Keratinocyte (primary cell): ENCODE measurements around the gene SLC37A1.

Source experiments
- EZH2 ChIP-seq: IDR thresholded peaks from one replicate; pipeline ENCODE4 v1.6.1; 2012; ENCODE audit warnings: inconsistent platforms, mild to moderate bottlenecking, low read length, moderate library complexity
- TF ChIP-seq, protein P1 (sequence below), 3 experiments: IDR thresholded peaks in 1 of 3; conservative IDR thresholded peaks in 1 of 3; optimal IDR thresholded peaks in 1 of 3; 2 replicates in 2 of 3; 3 replicates in 1 of 3; pipeline versions ENCODE3 to v1.5.1; 2011; ENCODE audit warnings: low read length in 3 of 3, mild to moderate bottlenecking in 3 of 3, moderate library complexity in 2 of 3, control low read depth in 1 of 3, inconsistent platforms in 1 of 3; ENCODE audit not compliant: insufficient read depth in 2 of 3; ENCODE audit errors: extremely low read depth in 1 of 3

DNA sequence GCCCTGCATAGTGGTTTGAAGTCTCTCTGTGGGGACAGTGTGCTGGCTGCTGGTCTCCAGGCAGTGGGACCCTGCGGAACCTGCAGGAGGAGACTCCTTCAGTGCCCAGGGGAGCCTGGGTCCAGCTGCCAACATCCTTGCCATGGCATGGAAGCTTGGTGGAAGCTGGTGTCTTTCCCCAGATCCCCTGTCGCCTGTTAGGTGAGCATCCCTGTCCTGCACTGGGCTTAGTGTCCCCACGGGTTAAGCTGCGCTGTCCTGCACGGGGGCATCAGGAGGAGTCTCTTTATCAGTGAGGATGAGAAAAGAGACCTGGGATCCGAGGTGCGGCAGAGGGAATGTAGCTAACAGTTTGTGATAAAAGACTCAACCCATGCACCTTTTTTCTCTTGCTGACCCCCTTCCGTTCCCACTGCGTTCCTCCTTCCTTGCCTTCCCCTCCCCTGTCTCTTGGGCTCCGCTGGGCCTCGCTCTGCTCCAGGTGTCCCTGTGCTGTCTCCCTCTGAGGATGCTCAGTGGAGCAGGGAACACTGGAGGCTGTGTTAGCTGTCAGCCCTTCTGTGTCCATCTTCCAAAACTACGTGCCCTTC lies 59.3 kb downstream of the SLC37A1 start:
- TF ChIP-seq, protein P1, sequence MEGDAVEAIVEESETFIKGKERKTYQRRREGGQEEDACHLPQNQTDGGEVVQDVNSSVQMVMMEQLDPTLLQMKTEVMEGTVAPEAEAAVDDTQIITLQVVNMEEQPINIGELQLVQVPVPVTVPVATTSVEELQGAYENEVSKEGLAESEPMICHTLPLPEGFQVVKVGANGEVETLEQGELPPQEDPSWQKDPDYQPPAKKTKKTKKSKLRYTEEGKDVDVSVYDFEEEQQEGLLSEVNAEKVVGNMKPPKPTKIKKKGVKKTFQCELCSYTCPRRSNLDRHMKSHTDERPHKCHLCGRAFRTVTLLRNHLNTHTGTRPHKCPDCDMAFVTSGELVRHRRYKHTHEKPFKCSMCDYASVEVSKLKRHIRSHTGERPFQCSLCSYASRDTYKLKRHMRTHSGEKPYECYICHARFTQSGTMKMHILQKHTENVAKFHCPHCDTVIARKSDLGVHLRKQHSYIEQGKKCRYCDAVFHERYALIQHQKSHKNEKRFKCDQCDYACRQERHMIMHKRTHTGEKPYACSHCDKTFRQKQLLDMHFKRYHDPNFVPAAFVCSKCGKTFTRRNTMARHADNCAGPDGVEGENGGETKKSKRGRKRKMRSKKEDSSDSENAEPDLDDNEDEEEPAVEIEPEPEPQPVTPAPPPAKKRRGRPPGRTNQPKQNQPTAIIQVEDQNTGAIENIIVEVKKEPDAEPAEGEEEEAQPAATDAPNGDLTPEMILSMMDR (optimal IDR thresholded peaks at IDR 0.05 in 1 of 3, IDR thresholded peaks at IDR 0.05 in 1 of 3, conservative IDR thresholded peaks at IDR 0.05 in 1 of 3; ENCODE audit: extremely low read depth in 1 of 3, insufficient read depth in 2 of 3, low read length in 3 of 3) = no peak
- no peak for TF ChIP-seq EZH2
